Measurements from ENCODE around the gene STARD13. TPM values are rescaled to one million over a fixed set of nuclear protein-coding genes. Genes with fewer than 3 reads are reported as not detected.
A peak's percentile ranks its signal among the peaks of the same experiment; 100 is the strongest.

Gene STARD13
- total RNA-seq, 2 donors from 2014 or later: 27.4 to 31.1 TPM

DNA sequence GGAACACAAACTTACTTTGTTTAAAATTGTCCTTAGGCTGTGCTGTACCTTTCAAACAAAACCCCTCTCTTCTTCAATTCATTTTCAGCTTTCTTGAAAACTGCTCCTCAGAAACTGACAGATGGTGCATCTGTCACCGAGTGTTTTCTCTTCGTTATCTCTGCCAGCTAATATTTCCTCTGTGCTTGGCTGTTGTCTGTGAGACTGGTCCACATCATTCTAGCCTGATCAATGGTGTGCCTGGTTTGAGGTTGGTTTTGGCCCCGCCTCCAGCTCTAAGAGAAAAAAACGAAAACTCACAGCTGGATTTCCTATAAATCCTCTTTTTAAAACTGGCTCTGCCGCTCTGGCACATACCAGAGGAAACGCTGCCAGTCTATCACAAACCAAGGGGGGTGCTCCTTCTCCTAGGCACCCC is 79.7 kb downstream of the STARD13 start:
- peak overlapping the region; percentile 55 for H3K27ac ChIP-seq
- H3K9me3 ChIP-seq: no peaks in the 10 kb centered on the region
- no peak for DNase-seq (ENCODE audit: low spot score)
- WGBS: 4% methylated on average over 6 of the region's 6 CpGs
- H3K4me1 ChIP-seq (replicated peaks): no peaks in the 10 kb centered on the region
- H3K27me3 ChIP-seq (replicated peaks; ENCODE audit: insufficient read depth): no peaks in the 10 kb centered on the region
- TF ChIP-seq POLR2A (IDR thresholded peaks at IDR 0.05): no peak
- TF ChIP-seq CTCF (IDR thresholded peaks at IDR 0.05): no peak
- TF ChIP-seq POLR2AphosphoS5 (IDR thresholded peaks at IDR 0.05): no peak
- H3K4me3 ChIP-seq: no peak overlapping the region
- no peaks in the 10 kb centered on the region for H3K36me3 ChIP-seq
- intact Hi-C loops (cut with DNase I): loop anchor here (5.0 to 10.0 kb wide), 2 partner anchors 81 to 191 kb away; partner anchors contain the start of genes KL and STARD13

DNA sequence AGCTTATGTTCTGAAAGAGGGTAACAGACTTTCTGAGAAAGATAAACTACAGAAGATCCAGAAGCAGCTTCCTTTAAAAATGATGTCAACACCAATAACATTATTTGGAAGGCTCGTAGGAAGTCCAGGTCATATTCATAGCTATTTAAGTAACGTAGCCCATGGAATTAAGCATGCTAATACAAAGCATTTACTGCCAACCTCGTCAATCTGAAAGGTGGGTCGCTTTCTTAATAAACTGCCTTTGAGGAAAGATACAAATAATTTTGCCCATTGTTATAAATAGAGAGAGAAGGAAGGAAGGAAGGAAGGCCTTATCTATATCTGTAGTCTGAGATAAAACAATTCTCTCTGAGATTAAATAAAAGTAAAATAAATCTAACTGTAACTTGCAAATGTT is 80.3 kb downstream of the STARD13 start:
- intact Hi-C loops (cut with DNase I): loop anchor here (5.0 to 10.0 kb wide), 2 partner anchors 82 to 190 kb away; partner anchors contain the start of genes KL and STARD13
- TF ChIP-seq POLR2AphosphoS5 (IDR thresholded peaks at IDR 0.05): no peak
- no peak for TF ChIP-seq CTCF (IDR thresholded peaks at IDR 0.05)
- TF ChIP-seq POLR2A (IDR thresholded peaks at IDR 0.05): no peak
- H3K27me3 ChIP-seq (replicated peaks; ENCODE audit: insufficient read depth): no peaks in the 10 kb centered on the region
- H3K27ac ChIP-seq: peak overlapping the region; percentile 55
- H3K4me3 ChIP-seq: no peak overlapping the region
- 43% methylated on average over 4 of the region's 4 CpGs for WGBS
- no peaks in the 10 kb centered on the region for H3K4me1 ChIP-seq (replicated peaks)
- H3K36me3 ChIP-seq: no peaks in the 10 kb centered on the region
- no peak for DNase-seq (ENCODE audit: low spot score)
- H3K9me3 ChIP-seq: no peaks in the 10 kb centered on the region

- no peak for DNase-seq (ENCODE audit: low spot score)
- H3K4me1 ChIP-seq (replicated peaks): no peaks in the 10 kb centered on the region
- intact Hi-C loops (cut with DNase I): loop anchor here (5.0 to 10.0 kb wide), 2 partner anchors 87 to 190 kb away; partner anchors contain the start of gene KL
- peak overlapping the region; percentile 4 to 10 for H3K4me3 ChIP-seq
- no peaks in the 10 kb centered on the region for H3K27me3 ChIP-seq (replicated peaks; ENCODE audit: insufficient read depth)
- 48% methylated on average over 12 of the region's 12 CpGs for WGBS
- no peaks in the 10 kb centered on the region for H3K36me3 ChIP-seq
- TF ChIP-seq POLR2AphosphoS5 (IDR thresholded peaks at IDR 0.05) (peak; percentile 8), CTCF (IDR thresholded peaks at IDR 0.05) (no peak)
- H3K27ac ChIP-seq: peak overlapping the region; percentile 55
- no peaks in the 10 kb centered on the region for H3K9me3 ChIP-seq
Observed at GRCh38 chr13:33204130-33204927, 81.2 kb downstream of the STARD13 start.

DNA sequence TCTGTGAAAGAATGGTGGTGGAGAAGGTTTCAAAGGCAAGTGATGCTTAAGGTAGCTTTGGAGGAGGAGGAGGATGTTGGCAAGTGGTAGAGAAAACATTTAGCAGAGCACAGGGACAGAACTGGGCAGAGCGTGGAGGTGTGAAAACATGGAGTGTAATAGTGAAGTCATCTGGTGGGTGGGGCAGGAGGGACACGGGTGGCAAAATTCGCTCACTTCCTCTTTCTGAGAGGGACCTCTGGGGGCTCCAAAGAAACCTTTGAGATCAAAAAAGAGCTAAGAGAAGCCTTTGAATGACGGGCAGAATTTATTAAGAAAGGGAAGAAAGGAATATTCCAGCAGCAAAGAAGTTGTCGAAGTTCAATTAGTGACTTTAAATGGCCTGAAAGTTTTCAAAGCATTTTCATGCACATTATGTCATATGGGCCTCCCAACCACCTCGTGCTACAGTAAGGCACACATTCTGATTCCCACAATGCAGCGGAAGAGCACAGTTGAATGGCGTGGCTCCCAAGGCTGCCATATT is 82.8 kb downstream of the STARD13 start:
- H3K4me1 ChIP-seq (replicated peaks): no peaks in the 10 kb centered on the region
- DNase-seq (ENCODE audit: low spot score): no peak
- no peak overlapping the region for H3K27ac ChIP-seq
- TF ChIP-seq POLR2A (IDR thresholded peaks at IDR 0.05) (no peak), POLR2AphosphoS5 (IDR thresholded peaks at IDR 0.05) (no peak), CTCF (IDR thresholded peaks at IDR 0.05) (no peak)
- H3K9me3 ChIP-seq: no peaks in the 10 kb centered on the region
- WGBS: 88% methylated on average over 8 of the region's 8 CpGs
- no peak overlapping the region for H3K4me3 ChIP-seq
- intact Hi-C loops (cut with DNase I): loop anchor here (5.0 to 10.0 kb wide), 2 partner anchors 85 to 188 kb away; partner anchors contain the start of gene KL
- H3K36me3 ChIP-seq: no peaks in the 10 kb centered on the region
- H3K27me3 ChIP-seq (replicated peaks; ENCODE audit: insufficient read depth): no peaks in the 10 kb centered on the region
